Left renal pelvis (tissue), 4 donors: ENCODE results near the gene HPD. TPM values are rescaled to one million over a fixed set of nuclear protein-coding genes. Genes with fewer than 3 reads are reported as not detected.
"Not testable (repeated sequence)": the region's sequence is repeated elsewhere in the genome, so short reads cannot be mapped to it uniquely, and the experiment has no call there.

Source experiments
- DNase-seq, 4 donors: peaks; one replicate each; pipeline ENCODE4 v3.0.0-alpha.2; 2013; ENCODE audit warnings: low read depth in 4 of 4, low spot score in 3 of 4
- polyA plus RNA-seq, 4 donors: library from polyadenylated mRNA; unstranded; fragments of 120-200 nt; gene quantifications; one replicate each; pipeline ENCODE4 v1.2.1, GENCODE V29; 2013; ENCODE audit not compliant: insufficient read length in 4 of 4

The HPD gene
- polyA plus RNA-seq, 4 donors = 0.74 to 4.5 (median 2.6) TPM

DNA sequence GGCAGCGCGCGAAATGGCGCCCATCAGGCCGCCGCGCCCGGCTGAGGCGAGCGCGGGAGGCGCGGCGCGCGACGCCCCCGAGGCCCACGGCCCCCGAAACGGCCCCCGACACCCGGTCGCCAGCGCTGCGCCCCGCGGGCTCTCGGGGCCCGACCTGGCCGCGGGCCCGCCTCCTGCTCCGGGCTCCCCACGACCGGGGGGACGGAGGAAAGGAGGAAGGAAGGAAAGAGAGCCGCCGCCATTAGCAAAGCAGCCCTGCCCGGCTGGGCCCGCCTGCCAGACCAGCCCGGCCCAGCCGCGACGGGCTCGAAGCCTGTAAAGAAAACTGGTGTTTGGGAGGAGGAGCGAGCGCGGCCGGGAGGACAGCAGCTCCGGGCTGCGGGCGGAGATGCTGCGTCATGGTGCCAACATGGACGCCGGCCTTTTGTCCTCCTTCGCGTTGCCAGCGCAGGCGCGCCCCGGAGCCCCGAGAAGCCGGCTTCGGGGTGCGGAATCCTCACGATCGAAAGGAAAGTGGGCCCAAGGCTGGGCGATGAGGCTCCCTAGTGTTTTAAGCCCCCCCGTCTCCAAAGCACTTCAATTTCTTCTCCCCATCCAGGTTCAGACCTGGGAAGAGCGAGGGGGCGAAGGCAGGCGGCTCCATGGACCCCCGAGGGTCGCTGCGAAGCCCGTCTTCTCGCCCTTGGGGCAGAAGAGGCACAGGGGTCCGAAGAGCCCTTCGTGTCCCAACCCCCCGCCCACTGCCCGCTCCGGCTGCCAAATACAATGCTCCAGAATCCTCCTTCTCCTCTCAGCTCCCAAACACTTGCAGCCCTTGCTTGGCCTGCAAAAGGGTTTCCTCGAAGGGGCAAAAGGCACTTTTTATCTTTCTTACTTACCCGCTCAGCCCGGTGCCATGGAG lies 57.7 kb downstream of the HPD start:
- no peak for DNase-seq

- no peak for DNase-seq
Observed at GRCh38 chr12:121799842-121800693, 58.6 kb downstream of the HPD start.

- DNase-seq = no peak
Observed at GRCh38 chr12:121799156-121799841, 59.4 kb downstream of the HPD start.

DNA sequence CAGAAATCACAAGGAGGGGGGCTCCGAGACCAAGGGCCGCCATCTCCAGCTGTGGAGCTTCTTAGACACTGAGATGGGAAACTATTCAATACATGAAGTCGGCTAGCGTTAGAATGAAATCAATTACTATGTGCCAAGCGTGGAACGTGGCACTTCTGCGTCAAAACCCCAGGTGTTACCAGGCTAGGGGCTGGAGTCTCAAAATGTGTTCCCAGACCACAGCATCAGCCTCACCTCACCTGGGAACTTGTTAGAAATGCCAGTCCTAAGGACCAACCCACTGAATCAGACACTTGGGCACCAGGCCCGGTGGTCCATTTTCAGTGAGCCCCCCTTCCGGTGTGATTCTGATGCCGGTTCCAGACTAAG lies 59.9 kb downstream of the HPD start:
- no peak for DNase-seq

DNA sequence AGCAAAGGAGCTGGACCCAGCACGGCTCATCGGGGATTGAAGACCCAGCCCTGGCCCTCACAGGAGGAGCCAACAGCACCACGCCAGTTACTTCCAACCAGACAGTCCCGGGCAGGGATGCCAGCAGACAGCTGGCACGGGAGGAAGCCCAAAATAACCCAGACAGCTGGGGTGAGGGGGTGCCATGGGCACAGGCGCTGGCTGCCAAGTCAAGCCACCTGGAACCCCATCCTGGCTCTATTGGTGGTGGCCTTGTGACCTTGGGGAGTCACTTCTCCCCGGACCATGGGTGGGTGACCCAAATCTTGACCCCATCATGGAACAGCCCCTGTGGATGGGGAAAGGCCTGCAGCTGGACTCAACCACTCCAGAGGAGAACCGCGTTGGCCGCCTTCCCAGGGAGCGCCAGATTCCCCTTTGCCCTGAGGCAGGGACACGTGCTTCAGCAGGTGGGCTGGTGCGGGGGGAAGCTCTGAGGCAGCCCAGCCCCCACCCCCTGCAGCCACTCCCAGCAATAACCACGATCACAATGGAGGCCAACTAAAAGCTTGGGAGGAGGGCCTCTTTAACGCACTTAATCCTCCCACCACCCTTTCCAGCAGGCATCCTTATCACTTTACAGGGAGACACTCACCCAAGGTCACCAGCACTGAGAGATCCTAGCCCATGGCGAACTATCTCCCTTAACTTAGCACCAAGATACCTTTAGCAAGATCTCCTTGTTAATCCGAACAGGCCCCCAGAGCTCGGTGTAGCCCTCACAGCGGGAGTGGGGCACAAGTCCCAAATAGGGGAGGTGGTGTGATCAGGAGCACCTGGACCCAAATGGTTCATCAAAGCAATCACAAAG lies 60.5 kb downstream of the HPD start:
- DNase-seq = no peak

DNA sequence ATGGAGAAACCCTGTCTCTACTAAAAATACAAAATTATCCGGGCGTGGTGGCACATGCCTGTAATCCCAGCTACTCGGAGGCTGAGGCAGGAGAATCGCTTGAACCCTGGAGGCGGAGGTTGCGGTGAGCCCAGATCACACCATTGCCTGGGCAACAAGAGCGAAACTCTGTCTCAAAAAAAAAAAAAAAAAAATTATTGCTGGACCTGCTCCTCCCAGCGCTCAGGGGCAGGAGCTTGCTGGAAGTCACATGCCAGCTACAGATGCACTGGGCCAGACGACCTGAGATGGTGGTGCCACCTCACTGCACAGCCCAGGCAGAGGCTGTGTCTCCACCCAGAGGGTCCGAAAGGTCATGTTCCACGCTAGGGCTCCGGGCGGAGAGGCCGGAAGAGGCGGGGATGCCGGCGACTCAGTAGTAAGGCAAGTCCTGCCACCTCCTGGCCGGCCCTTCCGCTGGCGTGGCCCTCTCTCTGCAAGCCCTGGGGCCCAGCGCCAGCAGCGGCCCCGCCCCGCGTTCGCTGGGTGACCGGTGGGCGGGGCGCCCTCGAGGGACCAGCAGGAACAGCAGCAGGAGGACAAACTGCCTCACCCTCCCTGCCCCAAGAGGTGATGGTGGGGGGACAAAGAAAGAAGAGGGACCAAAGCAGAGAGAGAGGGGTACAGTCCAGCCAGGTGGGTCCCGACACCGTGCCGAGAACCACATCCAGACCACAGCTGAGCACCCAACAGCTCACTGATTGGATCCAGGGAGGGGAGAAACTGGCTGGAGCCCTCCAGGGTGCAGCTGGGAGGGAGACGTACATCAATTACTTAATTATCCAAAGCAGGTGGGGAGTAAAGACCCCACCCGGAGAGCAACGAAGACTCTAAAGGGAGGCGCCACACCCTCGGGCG lies 61.6 kb downstream of the HPD start:
- DNase-seq = no peak

GRCh38 chr12:121795034-121795968 lies 63.4 kb downstream of the HPD start:
- DNase-seq = no peak

DNA sequence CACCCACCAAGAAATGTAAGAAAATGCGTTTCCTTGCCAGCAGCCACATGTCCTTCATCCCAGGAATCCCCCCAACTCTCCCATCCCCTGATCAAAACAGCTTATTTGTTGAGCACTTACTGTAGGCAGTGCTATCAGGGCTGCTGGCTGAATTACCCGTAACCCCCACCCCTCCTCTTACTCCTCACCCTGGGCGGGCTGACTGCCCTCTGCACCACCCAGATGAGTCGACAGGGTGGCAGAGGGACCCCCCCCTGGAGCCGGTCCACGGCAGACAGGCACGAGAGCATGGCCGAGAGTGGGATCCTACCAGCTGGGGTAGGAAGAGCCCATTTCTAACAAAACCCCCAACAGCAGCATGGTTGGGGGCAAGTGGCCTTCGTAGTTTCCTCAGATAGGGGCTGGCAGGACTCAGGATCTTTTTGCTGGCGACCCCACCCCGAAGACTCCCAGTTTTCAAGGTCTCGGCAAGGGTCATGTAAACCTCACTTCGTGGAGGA lies 64.1 kb downstream of the HPD start:
- DNase-seq = no peak

DNA sequence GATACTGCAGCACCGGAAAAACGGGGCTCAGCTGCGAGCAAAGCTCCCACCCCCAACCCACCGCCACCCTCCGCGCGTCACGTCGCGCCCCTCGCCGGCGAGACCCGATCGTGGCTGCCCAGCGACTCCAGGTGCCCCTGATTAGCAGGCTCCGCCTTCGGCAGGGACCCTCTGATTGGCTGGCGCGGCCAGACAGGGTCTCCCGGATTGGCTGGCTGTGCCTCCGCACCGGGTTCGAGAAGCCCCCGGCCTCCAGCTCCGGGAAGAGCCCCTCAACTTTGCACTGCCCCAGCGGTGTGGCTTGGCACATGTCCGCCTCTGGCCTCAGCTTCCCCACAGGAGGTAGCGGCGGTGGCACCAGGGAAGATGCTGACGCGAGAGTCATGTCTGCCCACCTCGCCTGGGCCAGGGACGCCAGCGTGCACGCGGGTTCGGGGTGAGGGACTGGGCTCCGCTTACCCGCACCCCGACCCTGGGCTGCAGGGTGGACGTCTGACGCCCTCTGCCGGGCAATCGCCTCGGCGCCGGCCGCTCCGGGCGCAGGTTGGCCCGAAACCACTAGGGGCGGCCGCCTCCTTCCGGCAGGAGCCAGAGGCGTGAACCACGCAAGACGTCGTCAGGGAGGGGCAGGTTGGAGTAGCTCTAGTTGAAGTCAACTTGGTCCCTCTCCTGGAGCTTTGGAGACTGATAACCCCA lies 64.7 kb downstream of the HPD start:
- DNase-seq = no peak

- no peak for DNase-seq
Observed at GRCh38 chr12:121793440-121793837, 65.2 kb downstream of the HPD start, which contains the start of gene RHOF. Gene RHOF (minus strand): TSS chr12:121793688. CDS start chr12:121793633, 55 bp downstream.

- DNase-seq = no peak
Observed at GRCh38 chr12:121792607-121793439, 65.8 kb downstream of the HPD start.

- DNase-seq = no peak
Observed at GRCh38 chr12:121791671-121792551, 66.7 kb downstream of the HPD start.

- DNase-seq = not testable (repeated sequence)
Observed at GRCh38 chr12:121790785-121791184, 67.9 kb downstream of the HPD start.

GRCh38 chr12:121789800-121790728 lies 68.6 kb downstream of the HPD start:
- DNase-seq = no peak
